ENCODE measurements around the gene C3orf18. TPM values are rescaled to one million over a fixed set of nuclear protein-coding genes. Genes with fewer than 3 reads are reported as not detected.
A peak's percentile ranks its signal among the peaks of the same experiment; 100 is the strongest.

The C3orf18 gene
- 7.9 TPM for polyA plus RNA-seq

DNA sequence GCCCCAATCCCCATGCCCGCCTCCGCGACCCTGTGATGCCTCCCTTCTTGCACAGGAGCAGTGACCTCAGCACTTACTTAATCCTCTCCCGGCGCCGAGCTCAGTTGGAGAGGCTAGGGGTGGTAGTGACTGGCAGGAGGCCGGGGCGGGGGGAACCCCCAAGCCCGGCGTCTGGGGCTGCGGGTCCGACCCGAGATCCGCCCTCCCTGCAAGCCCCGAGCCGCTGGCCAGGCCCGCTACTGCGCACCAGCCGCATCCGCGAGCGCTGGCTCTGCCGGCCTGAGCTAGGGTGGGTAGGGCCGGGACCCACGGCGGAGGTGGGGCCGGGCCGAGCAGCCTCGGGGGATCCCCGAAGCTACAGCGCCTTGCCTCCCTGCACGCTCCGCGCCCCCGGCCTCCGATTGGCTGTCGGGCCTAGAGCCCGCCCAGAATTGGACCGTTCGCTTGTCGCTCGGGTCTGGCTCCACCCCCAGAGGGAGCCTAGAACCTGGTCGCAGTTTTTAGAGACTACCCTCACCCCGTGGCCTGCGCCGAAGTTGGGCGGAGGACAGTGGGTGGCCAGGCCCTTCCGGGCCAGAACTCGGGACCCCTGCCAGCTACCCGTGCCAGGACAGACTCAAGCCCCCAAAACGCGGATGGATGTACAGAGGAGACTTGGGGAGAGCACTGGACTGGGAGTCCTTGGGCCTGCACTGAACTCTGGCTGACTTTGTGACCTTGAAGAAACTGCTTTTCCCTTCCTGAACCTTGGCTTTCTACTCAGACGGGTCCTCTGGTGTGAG is at the start of gene C3orf18:
Gene C3orf18, minus strand, starts transcription at position 362 of the 782 bp plus-strand sequence. CDS start 2,048 bp downstream, outside the sequence.
- Mint-ChIP-seq H3K27ac (peak within 1 kb of the TSS; percentile 11 to 98 (median 96)), H3K36me3 (peaks cover 3% of the 10 kb centered on the region), H3K4me1 (peaks cover 13 to 23% (median 23%) of the 10 kb centered on the region in 3 donors), H3K9me3 (no peaks in the 10 kb centered on the region), H3K4me3 (peak within 1 kb of the TSS; percentile 87 to 98 (median 97)), H3K27me3 (no peaks in the 10 kb centered on the region)

DNA sequence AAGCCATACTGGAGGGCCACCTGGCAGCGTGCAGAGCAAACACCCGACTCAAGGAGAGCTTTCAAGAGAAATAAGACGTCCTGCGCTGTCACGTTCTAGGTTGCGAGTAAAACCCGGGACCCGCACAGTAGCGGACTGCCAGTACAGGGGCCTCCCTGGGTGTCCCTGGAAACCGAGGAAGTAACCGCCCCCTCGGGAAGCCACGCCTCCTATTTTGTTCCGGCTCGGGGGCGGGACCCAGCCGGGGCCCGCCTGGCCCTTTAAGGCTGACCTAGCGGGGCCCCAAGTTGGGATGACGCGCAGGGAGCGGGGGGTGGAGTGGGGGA is 49.2 kb upstream of the C3orf18 start:
- H3K9me3 Mint-ChIP-seq: no peaks in the 10 kb centered on the region
- no peaks in the 10 kb centered on the region for H3K27me3 Mint-ChIP-seq
- no peaks in the 10 kb centered on the region for H3K36me3 Mint-ChIP-seq
- peak overlapping the region; percentile 83 to 98 (median 96) for H3K4me3 Mint-ChIP-seq
- H3K4me1 Mint-ChIP-seq: peaks cover 26 to 36% (median 28%) of the 10 kb centered on the region in 3 donors
- peak overlapping the region; percentile 89 to 94 (median 91) for H3K27ac Mint-ChIP-seq

DNA sequence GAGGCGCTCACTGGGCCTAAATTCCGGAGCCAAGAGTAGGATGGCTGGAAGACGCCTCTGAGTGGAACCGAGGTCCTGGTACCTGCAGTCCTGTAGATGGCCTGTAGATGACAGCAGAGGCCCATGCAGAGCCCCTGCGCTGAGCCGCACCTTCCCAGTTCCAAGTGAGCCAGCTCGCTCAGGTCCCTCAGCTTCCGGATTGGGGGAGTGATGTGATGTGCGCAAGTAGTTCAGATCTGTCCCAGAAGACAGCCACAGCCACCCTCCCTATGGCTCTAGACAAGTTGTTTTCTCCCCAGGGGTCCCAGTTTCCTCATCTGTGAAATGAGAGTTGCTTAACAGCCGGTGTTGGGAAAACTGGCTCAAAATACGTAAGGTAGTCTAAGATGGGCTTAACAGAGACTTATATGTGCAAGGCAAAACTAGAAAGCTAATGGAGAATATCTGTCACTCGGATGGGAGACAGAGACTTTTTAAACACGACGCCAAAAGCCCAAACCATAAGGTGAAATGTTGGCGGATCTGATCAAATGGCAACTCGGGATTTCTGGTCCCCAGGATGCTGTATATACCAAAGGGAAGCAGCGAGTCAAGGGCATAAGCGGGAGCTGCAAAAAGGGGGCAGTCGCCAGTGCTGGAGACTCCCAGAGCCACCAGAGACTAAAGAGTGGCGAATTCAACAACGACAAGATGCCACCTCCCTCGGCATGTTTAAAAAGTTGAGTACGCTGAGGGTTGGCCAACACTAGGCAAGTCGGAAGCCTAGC is 48.6 kb upstream of the C3orf18 start:
- Mint-ChIP-seq H3K27ac (peak overlapping the region; percentile 89 to 94 (median 91)), H3K27me3 (no peaks in the 10 kb centered on the region), H3K4me1 (peaks cover 26 to 36% (median 28%) of the 10 kb centered on the region in 3 donors), H3K9me3 (no peaks in the 10 kb centered on the region), H3K36me3 (no peaks in the 10 kb centered on the region), H3K4me3 (peak overlapping the region; percentile 83 to 98 (median 96))

DNA sequence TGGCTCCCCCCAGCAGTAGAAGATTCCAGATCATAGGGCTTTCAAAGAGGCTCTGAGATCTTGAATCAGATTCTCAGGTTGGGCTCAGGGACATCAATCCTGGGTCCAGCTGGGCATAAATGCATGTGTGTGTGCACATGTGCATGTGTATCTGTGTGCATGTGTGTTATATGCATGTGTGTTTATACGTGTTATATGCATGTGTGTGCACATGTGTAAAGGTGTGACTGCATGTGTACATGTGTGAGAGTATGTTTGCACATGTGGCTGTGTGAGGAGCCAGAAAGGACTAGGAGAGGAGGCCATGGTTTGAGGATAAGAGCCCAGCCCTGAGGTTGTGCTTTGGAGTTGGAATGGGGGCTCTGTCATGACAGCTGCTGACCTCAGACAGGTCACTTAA is 47.6 kb upstream of the C3orf18 start:
- Mint-ChIP-seq H3K36me3 (no peaks in the 10 kb centered on the region), H3K4me1 (peaks cover 20 to 37% (median 25%) of the 10 kb centered on the region in 3 donors), H3K27me3 (no peaks in the 10 kb centered on the region), H3K27ac (no peak overlapping the region), H3K9me3 (no peaks in the 10 kb centered on the region), H3K4me3 (no peak overlapping the region)

DNA sequence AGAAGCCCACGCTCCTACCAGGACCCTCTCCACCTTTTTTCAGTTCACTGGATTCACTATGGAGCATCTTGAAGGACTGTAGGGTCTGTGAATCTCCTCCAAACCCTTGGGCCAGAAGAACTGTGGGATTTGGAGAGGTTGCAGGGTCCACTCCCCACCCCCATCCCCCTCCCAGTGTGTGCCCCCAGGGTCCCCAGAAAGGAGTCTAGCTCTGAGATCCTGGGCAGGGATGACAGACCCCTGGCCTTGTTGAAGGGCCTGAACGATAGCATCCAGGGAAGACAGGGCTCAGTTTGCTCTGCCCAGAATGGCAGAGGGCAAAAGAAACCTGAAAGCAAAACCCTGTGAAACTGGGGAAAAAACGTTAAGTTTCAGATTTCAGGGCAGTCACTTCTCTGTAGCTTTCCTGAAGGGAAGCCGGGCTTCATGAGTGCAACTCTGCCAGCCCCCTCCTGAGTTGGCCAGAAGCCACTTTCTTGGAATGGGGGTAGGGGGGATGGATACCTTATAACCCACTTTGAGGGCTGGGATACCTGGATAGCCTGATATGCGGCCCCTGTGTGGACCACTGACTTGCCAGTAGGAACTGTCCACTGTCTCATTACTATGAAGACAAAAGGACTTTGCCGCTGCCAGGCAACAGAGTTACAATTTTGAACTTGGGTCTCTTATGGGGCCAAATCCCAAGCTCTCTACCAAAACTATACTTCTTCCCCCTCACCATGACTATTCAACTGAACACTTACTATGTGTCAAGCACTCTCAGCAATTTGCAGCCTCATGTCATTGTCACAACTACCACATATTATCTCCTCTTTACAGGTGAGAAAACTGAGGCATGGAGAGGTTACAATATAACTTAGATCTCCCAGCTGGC is 45.7 kb upstream of the C3orf18 start:
- Mint-ChIP-seq H3K9me3 (no peaks in the 10 kb centered on the region), H3K4me3 (peak overlapping the region; percentile 88 to 96 (median 92)), H3K4me1 (peaks cover 13 to 30% (median 22%) of the 10 kb centered on the region in 3 donors), H3K27ac (peak overlapping the region; percentile 16 to 84 (median 82)), H3K36me3 (no peaks in the 10 kb centered on the region), H3K27me3 (no peaks in the 10 kb centered on the region)

DNA sequence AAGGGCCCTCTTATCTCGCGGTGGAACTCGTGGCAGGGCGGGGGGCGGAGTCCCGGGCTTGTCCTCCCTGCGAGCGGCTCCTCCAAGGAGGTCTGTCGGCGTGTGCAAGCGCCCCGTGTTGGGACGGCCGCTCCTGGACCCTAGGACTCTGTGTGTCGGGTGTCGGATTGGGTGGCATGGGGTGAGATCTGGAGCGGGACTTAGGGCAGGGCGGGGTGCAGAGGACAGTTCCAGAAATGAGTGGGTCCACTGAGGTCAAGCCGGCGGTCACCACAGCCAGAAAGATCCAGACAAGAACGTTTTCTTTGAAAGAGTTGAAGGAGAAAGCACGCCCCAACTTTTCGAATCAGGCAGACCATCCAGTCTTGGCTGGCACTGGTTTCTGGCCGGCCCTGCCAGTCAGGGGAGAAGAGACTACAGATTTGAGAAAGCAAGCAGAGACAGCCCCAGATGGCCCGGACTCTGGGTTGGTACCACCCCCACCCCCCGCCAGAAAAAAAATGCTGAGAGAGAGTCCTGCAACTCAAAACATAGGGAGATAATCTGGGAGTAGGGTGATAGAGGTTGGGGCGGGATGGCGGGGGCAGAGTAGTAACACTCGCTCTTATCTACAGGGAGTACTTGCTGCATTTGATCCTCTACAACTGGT is 44.8 kb upstream of the C3orf18 start:
- H3K4me3 Mint-ChIP-seq: peak overlapping the region; percentile 88 to 96 (median 92)
- H3K4me1 Mint-ChIP-seq: peaks cover 13 to 27% (median 22%) of the 10 kb centered on the region in 3 donors
- peak overlapping the region; percentile 82 to 86 (median 84) for H3K27ac Mint-ChIP-seq
- H3K36me3 Mint-ChIP-seq: no peaks in the 10 kb centered on the region
- no peaks in the 10 kb centered on the region for H3K27me3 Mint-ChIP-seq
- no peaks in the 10 kb centered on the region for H3K9me3 Mint-ChIP-seq

DNA sequence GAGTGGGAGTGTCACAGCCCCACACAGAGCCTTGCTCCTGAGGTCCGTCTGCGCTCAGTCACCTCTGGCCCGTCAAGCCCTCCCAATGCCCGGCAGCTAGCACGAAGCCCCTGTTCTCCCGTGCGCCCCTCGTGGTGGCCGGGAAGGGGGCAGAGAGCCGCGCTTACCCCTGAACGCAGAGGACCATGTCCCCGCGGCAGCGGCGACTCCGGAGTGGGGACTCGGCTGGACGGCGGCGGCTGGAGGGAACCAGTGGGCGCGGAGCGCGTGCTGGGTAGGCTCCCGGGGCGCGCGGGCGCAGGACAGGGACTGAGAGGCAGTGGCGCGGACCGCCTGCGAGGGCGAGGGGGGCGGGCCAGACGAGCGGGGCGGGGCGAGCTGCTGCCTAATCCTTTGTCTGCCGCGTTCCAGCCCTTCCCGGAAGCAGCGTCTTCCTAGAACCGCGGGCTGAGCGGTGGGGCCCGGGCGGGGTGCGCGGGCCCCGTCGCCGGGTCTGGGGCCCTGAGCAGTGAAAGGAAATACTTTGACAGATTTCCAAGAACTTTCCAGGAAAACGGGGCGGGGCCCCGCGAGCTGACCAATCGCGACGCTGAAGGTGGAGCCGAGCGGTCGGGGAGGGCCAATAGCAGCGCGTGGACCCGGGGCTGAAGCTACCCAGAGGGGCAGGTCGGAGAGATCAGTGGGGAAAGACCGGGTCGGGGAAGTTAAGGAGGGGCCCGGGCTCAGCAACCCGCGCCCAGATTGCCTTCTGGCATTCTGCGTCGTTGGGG is 44.1 kb upstream of the C3orf18 start, which contains the start of gene CISH:
Gene CISH, minus strand, starts transcription at position 311 of the 770 bp plus-strand sequence. Its CDS starts 124 bp downstream, at position 187.
- Mint-ChIP-seq H3K27ac (peak within 1 kb of the TSS; percentile 82 to 86 (median 84)), H3K27me3 (no peaks in the 10 kb centered on the region), H3K9me3 (no peaks in the 10 kb centered on the region), H3K4me1 (peaks cover 13 to 27% (median 22%) of the 10 kb centered on the region in 3 donors), H3K36me3 (no peaks in the 10 kb centered on the region), H3K4me3 (peak within 1 kb of the TSS; percentile 88 to 96 (median 92))

DNA sequence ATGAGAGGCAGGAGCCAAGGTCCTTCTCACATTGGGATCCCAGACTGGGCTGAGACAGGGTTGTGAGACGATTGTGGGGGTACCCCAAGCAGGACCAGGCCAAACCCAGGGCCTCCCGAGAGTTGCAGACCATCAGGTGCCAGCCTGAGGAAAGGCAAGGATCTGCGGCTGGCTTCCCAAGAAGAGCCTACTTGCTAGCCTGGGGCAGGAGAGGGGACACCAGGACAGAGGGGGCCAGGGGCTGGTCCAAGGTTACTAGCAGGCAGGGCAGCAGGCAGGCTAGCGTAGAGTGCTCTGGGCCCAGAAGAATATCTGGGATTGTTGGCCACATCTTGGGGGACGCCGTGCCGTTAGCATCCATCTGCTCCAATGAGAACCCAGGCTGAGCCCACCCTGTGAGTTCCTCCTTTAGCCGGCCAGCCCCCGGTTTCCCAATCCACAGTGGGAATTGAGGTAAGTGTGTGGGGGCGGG is 43.5 kb upstream of the C3orf18 start:
- H3K4me1 Mint-ChIP-seq: peaks cover 10 to 23% (median 20%) of the 10 kb centered on the region in 3 donors
- H3K36me3 Mint-ChIP-seq: no peaks in the 10 kb centered on the region
- H3K27ac Mint-ChIP-seq: peak overlapping the region in 2 of 3 donors; percentile 82 to 84
- H3K9me3 Mint-ChIP-seq: no peaks in the 10 kb centered on the region
- peak overlapping the region; percentile 88 to 96 (median 92) for H3K4me3 Mint-ChIP-seq
- H3K27me3 Mint-ChIP-seq: no peaks in the 10 kb centered on the region

DNA sequence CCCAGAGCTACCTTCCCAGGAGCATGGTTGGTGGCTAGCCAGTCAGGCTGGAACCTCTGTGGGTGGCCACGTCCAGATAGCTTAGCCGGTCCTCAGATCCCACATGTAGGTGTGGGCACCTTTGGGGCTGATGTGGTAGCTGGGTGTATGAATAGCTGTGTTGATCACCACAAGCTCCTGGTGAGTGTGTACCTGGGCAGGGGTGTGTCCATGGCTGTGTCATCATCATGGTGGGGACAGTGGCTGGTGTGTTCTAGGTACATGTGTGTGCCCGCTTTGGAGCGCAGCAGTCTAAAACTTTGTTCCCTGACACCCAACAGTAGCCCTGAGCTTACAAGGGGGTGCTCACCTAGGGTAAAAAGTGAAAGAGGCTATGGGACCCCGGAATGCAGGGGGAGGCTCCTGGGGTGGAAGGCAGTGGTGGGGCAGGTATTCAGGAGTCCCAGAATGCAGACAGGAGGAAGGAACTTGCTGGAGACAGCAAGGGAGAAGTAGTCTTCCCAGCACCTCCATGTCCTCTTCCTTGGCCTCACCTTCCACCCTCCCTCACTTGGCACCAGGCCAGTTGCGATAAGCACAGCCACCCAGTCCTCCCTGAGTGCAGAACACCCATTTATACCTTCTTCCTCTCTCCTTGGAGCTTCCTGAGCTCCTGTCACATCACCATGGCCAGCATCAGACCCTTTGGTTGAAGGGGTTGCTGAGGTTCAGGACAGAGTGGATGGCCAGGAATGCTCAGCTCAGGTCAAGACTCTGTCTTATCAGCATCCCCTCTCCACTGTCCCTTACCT is 42.8 kb upstream of the C3orf18 start:
- peaks cover 10 to 26% (median 18%) of the 10 kb centered on the region in 3 donors for H3K4me1 Mint-ChIP-seq
- H3K27ac Mint-ChIP-seq: peak overlapping the region in 2 of 3 donors; percentile 82 to 84
- no peaks in the 10 kb centered on the region for H3K36me3 Mint-ChIP-seq
- H3K4me3 Mint-ChIP-seq: peak overlapping the region; percentile 88 to 96 (median 92)
- H3K27me3 Mint-ChIP-seq: no peaks in the 10 kb centered on the region
- H3K9me3 Mint-ChIP-seq: no peaks in the 10 kb centered on the region

DNA sequence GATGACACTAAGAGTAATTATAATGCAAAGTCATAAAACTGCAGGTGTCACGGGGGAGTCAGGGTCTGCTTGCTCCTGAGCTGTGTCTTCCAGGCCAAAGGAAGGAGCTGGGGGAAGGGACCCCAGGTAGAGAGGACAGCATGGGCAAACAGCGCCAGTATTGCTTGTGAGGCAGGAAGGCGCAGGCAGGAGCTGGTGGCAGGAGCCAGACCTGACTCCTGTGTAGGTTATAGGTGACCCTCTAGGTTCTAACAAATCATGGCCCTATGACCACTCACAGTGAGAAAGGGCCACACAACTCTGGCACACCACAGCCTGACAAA is 42.2 kb upstream of the C3orf18 start:
- peaks cover 10 to 30% (median 22%) of the 10 kb centered on the region in 3 donors for H3K4me1 Mint-ChIP-seq
- H3K4me3 Mint-ChIP-seq: peak overlapping the region in 3 of 4 donors; percentile 64 to 90 (median 88)
- no peaks in the 10 kb centered on the region for H3K36me3 Mint-ChIP-seq

DNA sequence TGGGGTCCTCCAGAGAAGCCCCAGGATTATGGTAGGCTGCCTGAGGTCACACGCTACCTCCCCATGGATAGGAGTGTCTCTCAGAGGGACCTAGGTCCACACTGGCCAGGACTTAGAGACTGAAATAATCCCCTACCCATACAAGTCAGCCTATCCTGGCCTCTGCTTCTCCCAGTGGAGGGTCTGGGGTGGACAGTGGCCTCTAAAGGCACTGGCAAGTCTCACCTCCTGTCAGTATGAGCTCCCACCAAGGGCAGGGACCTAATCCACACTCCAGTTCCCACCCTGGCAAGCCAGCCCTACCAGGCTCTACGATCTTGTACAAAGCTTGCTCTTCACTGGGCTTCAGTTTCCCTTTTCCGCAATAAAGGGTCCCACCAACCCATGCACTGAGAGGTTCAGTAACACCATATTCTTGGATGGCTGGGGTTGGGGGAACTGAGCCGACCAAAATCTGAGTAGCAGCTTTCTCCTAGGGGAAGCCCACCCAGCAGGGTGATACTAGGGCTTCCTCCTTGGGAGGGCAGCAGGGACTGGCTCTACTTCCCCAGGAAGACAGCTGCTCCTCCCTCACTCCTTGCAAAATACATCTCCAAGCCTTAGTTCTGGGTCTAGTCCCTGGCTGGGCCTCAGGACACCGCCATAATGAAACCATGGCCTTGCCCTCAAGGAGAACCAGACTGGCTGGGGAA is 41.7 kb upstream of the C3orf18 start:
- Mint-ChIP-seq H3K4me3 (peak overlapping the region in 3 of 4 donors; percentile 64 to 90 (median 88)), H3K36me3 (peaks cover under 1% of the 10 kb centered on the region), H3K4me1 (peaks cover 9 to 34% (median 22%) of the 10 kb centered on the region in 3 donors), H3K27ac (peak overlapping the region in 1 of 3 donors; percentile 82), H3K9me3 (no peaks in the 10 kb centered on the region), H3K27me3 (no peaks in the 10 kb centered on the region)

More for the DNA sequence above, 42.2 kb upstream of the C3orf18 start:
- Mint-ChIP-seq H3K9me3 (no peaks in the 10 kb centered on the region), H3K27ac (peak overlapping the region in 1 of 3 donors; percentile 82), H3K27me3 (no peaks in the 10 kb centered on the region)

DNA sequence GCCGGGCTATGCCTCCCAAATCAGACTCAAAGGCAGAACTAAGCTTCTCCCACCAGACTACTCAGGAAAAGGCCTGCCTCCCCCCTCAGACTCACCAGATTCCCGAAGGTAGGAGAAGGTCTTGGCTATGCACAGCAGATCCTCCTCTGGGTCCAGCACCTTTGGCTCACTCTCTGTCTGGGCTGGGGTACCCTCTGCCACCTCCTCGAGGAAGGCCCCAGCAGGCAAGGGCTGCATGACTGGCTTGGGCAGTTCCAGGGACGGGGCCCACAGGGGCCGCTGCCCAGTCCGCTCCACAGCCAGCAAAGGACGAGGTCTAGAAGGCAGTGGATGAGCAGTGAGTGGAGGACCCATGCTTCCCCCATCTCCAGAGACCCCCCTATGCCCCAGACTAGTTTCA is 40.7 kb upstream of the C3orf18 start:
- Mint-ChIP-seq H3K4me3 (no peak overlapping the region), H3K27me3 (no peaks in the 10 kb centered on the region), H3K36me3 (peaks cover 3% of the 10 kb centered on the region), H3K4me1 (peaks cover 4 to 32% (median 17%) of the 10 kb centered on the region in 3 donors), H3K27ac (no peak overlapping the region), H3K9me3 (no peaks in the 10 kb centered on the region)

Measured in IgD-negative memory B cell (primary cell).